ENCODE data around the gene TACC2. TPM values are rescaled to one million over a fixed set of nuclear protein-coding genes. Genes with fewer than 3 reads are reported as not detected.

The TACC2 gene
- total and polyA plus RNA-seq, 2 experiments from 2014 or later: 30.8 to 35.9 TPM

DNA sequence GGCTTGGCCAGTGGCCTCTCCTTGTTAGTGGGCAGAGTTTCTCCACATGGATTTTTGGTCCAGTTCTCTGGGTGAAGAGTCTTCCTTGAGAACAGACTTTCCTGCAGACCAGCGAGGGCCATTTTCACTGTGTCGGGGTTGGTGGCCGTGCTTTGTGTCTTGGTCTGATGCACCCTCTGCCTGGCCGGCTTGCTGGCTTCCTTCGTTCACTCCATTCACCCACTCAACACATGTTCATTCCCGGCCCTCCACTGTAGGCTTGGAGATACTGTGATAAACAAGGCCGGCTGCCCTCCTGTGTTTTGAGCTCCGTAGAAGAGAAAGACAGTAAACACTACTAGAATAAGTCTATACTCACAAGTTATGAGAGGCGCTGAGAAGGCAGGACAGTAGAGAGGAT is 205.3 kb downstream of the TACC2 start (continued):
- TF ChIP-seq, protein P1, sequence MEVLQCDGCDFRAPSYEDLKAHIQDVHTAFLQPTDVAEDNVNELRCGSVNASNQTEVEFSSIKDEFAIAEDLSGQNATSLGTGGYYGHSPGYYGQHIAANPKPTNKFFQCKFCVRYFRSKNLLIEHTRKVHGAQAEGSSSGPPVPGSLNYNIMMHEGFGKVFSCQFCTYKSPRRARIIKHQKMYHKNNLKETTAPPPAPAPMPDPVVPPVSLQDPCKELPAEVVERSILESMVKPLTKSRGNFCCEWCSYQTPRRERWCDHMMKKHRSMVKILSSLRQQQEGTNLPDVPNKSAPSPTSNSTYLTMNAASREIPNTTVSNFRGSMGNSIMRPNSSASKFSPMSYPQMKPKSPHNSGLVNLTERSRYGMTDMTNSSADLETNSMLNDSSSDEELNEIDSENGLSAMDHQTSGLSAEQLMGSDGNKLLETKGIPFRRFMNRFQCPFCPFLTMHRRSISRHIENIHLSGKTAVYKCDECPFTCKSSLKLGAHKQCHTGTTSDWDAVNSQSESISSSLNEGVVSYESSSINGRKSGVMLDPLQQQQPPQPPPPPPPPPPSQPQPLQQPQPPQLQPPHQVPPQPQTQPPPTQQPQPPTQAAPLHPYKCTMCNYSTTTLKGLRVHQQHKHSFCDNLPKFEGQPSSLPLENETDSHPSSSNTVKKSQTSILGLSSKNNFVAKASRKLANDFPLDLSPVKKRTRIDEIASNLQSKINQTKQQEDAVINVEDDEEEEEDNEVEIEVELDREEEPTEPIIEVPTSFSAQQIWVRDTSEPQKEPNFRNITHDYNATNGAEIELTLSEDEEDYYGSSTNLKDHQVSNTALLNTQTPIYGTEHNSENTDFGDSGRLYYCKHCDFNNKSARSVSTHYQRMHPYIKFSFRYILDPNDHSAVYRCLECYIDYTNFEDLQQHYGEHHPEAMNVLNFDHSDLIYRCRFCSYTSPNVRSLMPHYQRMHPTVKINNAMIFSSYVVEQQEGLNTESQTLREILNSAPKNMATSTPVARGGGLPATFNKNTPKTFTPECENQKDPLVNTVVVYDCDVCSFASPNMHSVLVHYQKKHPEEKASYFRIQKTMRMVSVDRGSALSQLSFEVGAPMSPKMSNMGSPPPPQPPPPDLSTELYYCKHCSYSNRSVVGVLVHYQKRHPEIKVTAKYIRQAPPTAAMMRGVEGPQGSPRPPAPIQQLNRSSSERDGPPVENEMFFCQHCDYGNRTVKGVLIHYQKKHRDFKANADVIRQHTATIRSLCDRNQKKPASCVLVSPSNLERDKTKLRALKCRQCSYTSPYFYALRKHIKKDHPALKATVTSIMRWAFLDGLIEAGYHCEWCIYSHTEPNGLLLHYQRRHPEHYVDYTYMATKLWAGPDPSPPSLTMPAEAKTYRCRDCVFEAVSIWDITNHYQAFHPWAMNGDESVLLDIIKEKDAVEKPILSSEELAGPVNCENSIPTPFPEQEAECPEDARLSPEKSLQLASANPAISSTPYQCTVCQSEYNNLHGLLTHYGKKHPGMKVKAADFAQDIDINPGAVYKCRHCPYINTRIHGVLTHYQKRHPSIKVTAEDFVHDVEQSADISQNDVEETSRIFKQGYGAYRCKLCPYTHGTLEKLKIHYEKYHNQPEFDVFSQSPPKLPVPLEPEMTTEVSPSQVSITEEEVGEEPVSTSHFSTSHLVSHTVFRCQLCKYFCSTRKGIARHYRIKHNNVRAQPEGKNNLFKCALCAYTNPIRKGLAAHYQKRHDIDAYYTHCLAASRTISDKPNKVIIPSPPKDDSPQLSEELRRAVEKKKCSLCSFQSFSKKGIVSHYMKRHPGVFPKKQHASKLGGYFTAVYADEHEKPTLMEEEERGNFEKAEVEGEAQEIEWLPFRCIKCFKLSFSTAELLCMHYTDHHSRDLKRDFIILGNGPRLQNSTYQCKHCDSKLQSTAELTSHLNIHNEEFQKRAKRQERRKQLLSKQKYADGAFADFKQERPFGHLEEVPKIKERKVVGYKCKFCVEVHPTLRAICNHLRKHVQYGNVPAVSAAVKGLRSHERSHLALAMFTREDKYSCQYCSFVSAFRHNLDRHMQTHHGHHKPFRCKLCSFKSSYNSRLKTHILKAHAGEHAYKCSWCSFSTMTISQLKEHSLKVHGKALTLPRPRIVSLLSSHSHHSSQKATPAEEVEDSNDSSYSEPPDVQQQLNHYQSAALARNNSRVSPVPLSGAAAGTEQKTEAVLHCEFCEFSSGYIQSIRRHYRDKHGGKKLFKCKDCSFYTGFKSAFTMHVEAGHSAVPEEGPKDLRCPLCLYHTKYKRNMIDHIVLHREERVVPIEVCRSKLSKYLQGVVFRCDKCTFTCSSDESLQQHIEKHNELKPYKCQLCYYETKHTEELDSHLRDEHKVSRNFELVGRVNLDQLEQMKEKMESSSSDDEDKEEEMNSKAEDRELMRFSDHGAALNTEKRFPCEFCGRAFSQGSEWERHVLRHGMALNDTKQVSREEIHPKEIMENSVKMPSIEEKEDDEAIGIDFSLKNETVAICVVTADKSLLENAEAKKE (CRISPR knock-in tag; IDR thresholded peaks at IDR 0.05): no peak
- no peak for TF ChIP-seq EZH2phosphoT487 (IDR thresholded peaks at IDR 0.05; ENCODE audit: unreplicated experiment)
- TF ChIP-seq, protein P2, sequence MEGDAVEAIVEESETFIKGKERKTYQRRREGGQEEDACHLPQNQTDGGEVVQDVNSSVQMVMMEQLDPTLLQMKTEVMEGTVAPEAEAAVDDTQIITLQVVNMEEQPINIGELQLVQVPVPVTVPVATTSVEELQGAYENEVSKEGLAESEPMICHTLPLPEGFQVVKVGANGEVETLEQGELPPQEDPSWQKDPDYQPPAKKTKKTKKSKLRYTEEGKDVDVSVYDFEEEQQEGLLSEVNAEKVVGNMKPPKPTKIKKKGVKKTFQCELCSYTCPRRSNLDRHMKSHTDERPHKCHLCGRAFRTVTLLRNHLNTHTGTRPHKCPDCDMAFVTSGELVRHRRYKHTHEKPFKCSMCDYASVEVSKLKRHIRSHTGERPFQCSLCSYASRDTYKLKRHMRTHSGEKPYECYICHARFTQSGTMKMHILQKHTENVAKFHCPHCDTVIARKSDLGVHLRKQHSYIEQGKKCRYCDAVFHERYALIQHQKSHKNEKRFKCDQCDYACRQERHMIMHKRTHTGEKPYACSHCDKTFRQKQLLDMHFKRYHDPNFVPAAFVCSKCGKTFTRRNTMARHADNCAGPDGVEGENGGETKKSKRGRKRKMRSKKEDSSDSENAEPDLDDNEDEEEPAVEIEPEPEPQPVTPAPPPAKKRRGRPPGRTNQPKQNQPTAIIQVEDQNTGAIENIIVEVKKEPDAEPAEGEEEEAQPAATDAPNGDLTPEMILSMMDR (conservative IDR thresholded peaks at IDR 0.05; ENCODE audit: low read depth in 2 of 2): no peak
- no peak for TF ChIP-seq CREB1 (CRISPR knock-in tag; IDR thresholded peaks at IDR 0.05; ENCODE audit: low read depth)
- TF ChIP-seq ZNF331 (CRISPR knock-in tag; IDR thresholded peaks at IDR 0.05; ENCODE audit: low read depth): no peak
- TF ChIP-seq EZH2 (IDR thresholded peaks at IDR 0.05; ENCODE audit: low read depth, unreplicated experiment): no peak

DNA sequence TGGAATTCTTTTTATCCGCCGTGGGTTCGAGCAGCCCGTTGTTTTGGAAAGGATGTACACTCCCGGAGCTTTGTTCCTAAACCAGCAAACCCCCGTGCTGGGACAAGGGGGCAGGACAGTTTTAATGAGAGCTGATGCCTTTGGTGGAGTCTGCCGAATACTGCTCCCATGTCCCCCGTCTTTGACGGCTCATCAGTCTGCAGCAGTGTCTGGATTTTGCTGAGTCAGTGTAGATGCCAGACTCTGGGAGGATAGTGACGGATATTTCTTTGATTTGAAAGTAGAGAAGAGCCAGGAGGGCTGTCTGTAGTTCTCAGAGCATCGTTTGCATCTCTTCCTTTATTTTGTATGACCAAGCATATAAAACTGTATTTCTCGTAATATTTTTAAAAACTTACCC is 207.3 kb downstream of the TACC2 start:
- H3K79me2 ChIP-seq (replicated peaks; ENCODE audit: insufficient read depth): peaks cover 48% of the 10 kb centered on the region
- H3K4me2 ChIP-seq: no peak overlapping the region
- H3K4me3 ChIP-seq: no peak overlapping the region
- peak overlapping the region; percentile 81; the same call in 1 of the 2 replicates for H3K27ac Mint-ChIP-seq
- H3K4me1 Mint-ChIP-seq: peaks cover 21% of the 10 kb centered on the region
- peaks cover 45% of the 10 kb centered on the region for H3K36me3 Mint-ChIP-seq (ENCODE audit: low read depth)
- H3K9me2 ChIP-seq (ENCODE audit: insufficient read depth): no peaks in the 10 kb centered on the region
- H3K4me3 Mint-ChIP-seq: no peak overlapping the region
- peaks cover 14% of the 10 kb centered on the region for H3K4me1 ChIP-seq (ENCODE audit: insufficient read depth)
- H3K36me3 ChIP-seq (ENCODE audit: insufficient read depth): no peaks in the 10 kb centered on the region; the same call in 1 of the 2 replicates
- no peak overlapping the region for H3K27ac ChIP-seq (ENCODE audit: low read depth)
- H2AFZ ChIP-seq: no peak overlapping the region
- no peaks in the 10 kb centered on the region for H3K27me3 ChIP-seq (ENCODE audit: insufficient read depth)
- ATAC-seq: no peak
- no peaks in the 10 kb centered on the region for H3K9me3 Mint-ChIP-seq
- peaks cover 14% of the 10 kb centered on the region for H3K27me3 Mint-ChIP-seq (ENCODE audit: insufficient read depth, low read depth, poor library complexity)
- peaks cover 16% of the 10 kb centered on the region; the same call in 1 of the 2 replicates for H4K20me1 ChIP-seq (replicated peaks; ENCODE audit: insufficient read depth)
- DNase-seq (ENCODE audit: low spot score): no peak
- H3F3A ChIP-seq (replicated peaks; ENCODE audit: low read depth): no peaks in the 10 kb centered on the region
- TF ChIP-seq EZH2 (IDR thresholded peaks at IDR 0.05; ENCODE audit: low read depth, unreplicated experiment): no peak
- TF ChIP-seq, protein P3, sequence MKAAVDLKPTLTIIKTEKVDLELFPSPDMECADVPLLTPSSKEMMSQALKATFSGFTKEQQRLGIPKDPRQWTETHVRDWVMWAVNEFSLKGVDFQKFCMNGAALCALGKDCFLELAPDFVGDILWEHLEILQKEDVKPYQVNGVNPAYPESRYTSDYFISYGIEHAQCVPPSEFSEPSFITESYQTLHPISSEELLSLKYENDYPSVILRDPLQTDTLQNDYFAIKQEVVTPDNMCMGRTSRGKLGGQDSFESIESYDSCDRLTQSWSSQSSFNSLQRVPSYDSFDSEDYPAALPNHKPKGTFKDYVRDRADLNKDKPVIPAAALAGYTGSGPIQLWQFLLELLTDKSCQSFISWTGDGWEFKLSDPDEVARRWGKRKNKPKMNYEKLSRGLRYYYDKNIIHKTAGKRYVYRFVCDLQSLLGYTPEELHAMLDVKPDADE (IDR thresholded peaks at IDR 0.05): no peak
- TF ChIP-seq STAT1 (IDR thresholded peaks at IDR 0.05; ENCODE audit: unreplicated experiment): no peak
- no peak for TF ChIP-seq ZNF331 (CRISPR knock-in tag; IDR thresholded peaks at IDR 0.05; ENCODE audit: low read depth)
- TF ChIP-seq NANOG (IDR thresholded peaks at IDR 0.05; ENCODE audit: borderline replicate concordance): no peak
- TF ChIP-seq, protein P4, sequence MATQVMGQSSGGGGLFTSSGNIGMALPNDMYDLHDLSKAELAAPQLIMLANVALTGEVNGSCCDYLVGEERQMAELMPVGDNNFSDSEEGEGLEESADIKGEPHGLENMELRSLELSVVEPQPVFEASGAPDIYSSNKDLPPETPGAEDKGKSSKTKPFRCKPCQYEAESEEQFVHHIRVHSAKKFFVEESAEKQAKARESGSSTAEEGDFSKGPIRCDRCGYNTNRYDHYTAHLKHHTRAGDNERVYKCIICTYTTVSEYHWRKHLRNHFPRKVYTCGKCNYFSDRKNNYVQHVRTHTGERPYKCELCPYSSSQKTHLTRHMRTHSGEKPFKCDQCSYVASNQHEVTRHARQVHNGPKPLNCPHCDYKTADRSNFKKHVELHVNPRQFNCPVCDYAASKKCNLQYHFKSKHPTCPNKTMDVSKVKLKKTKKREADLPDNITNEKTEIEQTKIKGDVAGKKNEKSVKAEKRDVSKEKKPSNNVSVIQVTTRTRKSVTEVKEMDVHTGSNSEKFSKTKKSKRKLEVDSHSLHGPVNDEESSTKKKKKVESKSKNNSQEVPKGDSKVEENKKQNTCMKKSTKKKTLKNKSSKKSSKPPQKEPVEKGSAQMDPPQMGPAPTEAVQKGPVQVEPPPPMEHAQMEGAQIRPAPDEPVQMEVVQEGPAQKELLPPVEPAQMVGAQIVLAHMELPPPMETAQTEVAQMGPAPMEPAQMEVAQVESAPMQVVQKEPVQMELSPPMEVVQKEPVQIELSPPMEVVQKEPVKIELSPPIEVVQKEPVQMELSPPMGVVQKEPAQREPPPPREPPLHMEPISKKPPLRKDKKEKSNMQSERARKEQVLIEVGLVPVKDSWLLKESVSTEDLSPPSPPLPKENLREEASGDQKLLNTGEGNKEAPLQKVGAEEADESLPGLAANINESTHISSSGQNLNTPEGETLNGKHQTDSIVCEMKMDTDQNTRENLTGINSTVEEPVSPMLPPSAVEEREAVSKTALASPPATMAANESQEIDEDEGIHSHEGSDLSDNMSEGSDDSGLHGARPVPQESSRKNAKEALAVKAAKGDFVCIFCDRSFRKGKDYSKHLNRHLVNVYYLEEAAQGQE (IDR thresholded peaks at IDR 0.05; ENCODE audit: unreplicated experiment): no peak
